Measurements from ENCODE around the gene ARSA. TPM values are rescaled to one million over a fixed set of nuclear protein-coding genes. Genes with fewer than 3 reads are reported as not detected.

The ARSA gene
- polyA plus RNA-seq, 1 of the 3 experiments (the other 2 are of a cell fraction): 34.2 TPM

DNA sequence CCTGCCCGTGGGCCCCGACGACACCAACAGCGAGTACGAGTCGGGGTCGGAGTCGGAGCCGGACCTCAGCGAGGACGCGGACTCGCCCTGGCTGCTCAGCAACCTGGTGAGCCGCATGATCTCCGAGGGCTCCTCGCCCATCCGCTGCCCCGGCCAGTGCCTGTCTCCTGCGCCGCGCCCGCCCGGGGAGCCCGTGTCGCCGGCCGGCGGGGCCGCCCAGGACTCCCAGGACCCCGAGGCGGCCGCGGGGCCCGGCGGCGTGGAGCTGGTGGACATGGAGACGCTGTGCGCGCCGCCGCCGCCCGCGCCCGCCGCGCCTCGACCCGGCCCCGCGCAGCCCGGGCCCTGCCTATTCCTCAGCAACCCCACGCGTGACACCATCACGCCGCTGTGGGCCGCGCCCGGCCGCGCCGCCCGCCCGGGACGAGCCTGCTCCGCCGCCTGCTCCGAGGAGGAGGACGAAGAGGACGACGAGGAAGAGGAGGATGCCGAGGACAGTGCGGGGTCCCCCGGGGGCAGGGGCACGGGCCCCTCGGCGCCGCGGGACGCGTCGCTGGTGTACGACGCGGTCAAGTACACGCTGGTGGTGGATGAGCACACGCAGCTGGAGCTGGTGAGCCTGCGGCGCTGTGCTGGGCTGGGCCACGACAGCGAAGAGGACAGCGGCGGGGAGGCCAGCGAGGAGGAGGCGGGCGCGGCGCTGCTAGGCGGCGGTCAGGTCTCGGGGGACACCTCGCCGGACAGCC lies 23.5 kb downstream of the ARSA start:
- Histone ChIP-seq H3K4me3 (ENCODE audit: low read depth in 2 of 2, low read length in 1 of 2) (no peak overlapping the region), H3K9me3 (no peaks in the 10 kb centered on the region), H3K4me2 (no peak overlapping the region), H3K27me3 (ENCODE audit: insufficient read depth) (no peaks in the 10 kb centered on the region), H3K27ac (ENCODE audit: low read depth in 2 of 2, low read length in 1 of 2) (no peak overlapping the region), H3K4me1 (ENCODE audit: control insufficient read depth in 1 of 2, insufficient read depth in 2 of 2, low read depth in 1 of 2, low read length in 1 of 2) (peaks cover 0 to 10% of the 10 kb centered on the region in 2 experiments; a peak in 1 of 4 replicates), H4K20me1 (ENCODE audit: insufficient read depth) (no peaks in the 10 kb centered on the region), H2AFZ (ENCODE audit: low read depth) (no peak overlapping the region), H3K79me2 (ENCODE audit: insufficient read depth) (no peaks in the 10 kb centered on the region), H3K9me2 (no peaks in the 10 kb centered on the region), H3F3A (replicated peaks; ENCODE audit: insufficient read depth) (no peaks in the 10 kb centered on the region), H3K9ac (no peak overlapping the region), H3K36me3 (replicated peaks in 1 of 2; ENCODE audit: control insufficient read depth in 1 of 2, insufficient read depth in 2 of 2, low read length in 1 of 2) (no peaks in the 10 kb centered on the region)
- DNase-seq: no peak
- no peak for TF ChIP-seq FOSL2 (IDR thresholded peaks at IDR 0.05; ENCODE audit: borderline replicate concordance, low read depth)
- no peak for TF ChIP-seq MEF2A (IDR thresholded peaks at IDR 0.05; ENCODE audit: borderline replicate concordance, low read depth)
- TF ChIP-seq NRF1 (IDR thresholded peaks at IDR 0.05; ENCODE audit: low read depth, low read length): no peak
- no peak for TF ChIP-seq RAD21 (IDR thresholded peaks at IDR 0.05; ENCODE audit: low read length)
- TF ChIP-seq, protein P1, sequence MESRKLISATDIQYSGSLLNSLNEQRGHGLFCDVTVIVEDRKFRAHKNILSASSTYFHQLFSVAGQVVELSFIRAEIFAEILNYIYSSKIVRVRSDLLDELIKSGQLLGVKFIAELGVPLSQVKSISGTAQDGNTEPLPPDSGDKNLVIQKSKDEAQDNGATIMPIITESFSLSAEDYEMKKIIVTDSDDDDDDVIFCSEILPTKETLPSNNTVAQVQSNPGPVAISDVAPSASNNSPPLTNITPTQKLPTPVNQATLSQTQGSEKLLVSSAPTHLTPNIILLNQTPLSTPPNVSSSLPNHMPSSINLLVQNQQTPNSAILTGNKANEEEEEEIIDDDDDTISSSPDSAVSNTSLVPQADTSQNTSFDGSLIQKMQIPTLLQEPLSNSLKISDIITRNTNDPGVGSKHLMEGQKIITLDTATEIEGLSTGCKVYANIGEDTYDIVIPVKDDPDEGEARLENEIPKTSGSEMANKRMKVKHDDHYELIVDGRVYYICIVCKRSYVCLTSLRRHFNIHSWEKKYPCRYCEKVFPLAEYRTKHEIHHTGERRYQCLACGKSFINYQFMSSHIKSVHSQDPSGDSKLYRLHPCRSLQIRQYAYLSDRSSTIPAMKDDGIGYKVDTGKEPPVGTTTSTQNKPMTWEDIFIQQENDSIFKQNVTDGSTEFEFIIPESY (IDR thresholded peaks at IDR 0.05; ENCODE audit: borderline replicate concordance, low read depth): no peak
- no peak for TF ChIP-seq TEAD4 (IDR thresholded peaks at IDR 0.05; ENCODE audit: borderline replicate concordance, insufficient read depth)
- no peak for TF ChIP-seq CTCF (IDR thresholded peaks at IDR 0.05)
- TF ChIP-seq FOXM1 (IDR thresholded peaks at IDR 0.05; ENCODE audit: low read depth): no peak
- TF ChIP-seq TAF1 (IDR thresholded peaks at IDR 0.05; ENCODE audit: borderline replicate concordance, low read depth, low read length): no peak
- TF ChIP-seq POLR2AphosphoS5 (IDR thresholded peaks at IDR 0.05; ENCODE audit: low read depth, low read length): no peak
- TF ChIP-seq CHD2 (IDR thresholded peaks at IDR 0.05; ENCODE audit: low read length, partially characterized antibody): no peak
- TF ChIP-seq IRF3 (IDR thresholded peaks at IDR 0.05; ENCODE audit: low read depth, low read length): no peak
- TF ChIP-seq, protein P2, sequence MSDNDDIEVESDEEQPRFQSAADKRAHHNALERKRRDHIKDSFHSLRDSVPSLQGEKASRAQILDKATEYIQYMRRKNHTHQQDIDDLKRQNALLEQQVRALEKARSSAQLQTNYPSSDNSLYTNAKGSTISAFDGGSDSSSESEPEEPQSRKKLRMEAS (IDR thresholded peaks at IDR 0.05; ENCODE audit: low read depth): no peak
- no peak for TF ChIP-seq FOXJ3 (CRISPR knock-in tag; IDR thresholded peaks at IDR 0.05)
- 93% methylated on average over 64 of the region's 103 CpGs for WGBS (ENCODE audit: low lambda C conversion rate)
- ChIA-PET POLR2A (interaction anchor here (0.7 kb wide), 1 partner anchor 8 kb away, joined by 3 read pairs; no protein-coding TSS in a partner anchor), CTCF (interaction anchor here (1.1 kb wide), 1 partner anchor 41 kb away, joined by 4 read pairs; the partner anchor contains the start of gene SYCE3)
